ENCODE data around the gene GRB14.
"Not testable (repeated sequence)": the region's sequence is repeated elsewhere in the genome, so short reads cannot be mapped to it uniquely, and the experiment has no call there.

GRB14 gene

GRCh38 chr2:164642946-164643555 lies 21.8 kb upstream of the GRB14 start:
- Mint-ChIP-seq H3K9me3 (peaks cover 18% of the 10 kb centered on the region), H3K27me3 (no peaks in the 10 kb centered on the region), H3K4me1 (no peaks in the 10 kb centered on the region), H3K36me3 (ENCODE audit: insufficient read depth) (peaks cover 1% of the 10 kb centered on the region), H3K27ac (ENCODE audit: low read depth) (no peak overlapping the region), H3K4me3 (no peak overlapping the region)
- DNase-seq (ENCODE audit: low spot score in 2 of 2) (no peak), ATAC-seq (replicated peaks; ENCODE audit: extremely low read depth, poor library complexity, severe bottlenecking) (no peak)

- Mint-ChIP-seq H3K9me3 (peaks cover 14% of the 10 kb centered on the region), H3K27me3 (no peaks in the 10 kb centered on the region), H3K36me3 (ENCODE audit: insufficient read depth) (peaks cover 1% of the 10 kb centered on the region), H3K4me3 (no peak overlapping the region), H3K27ac (ENCODE audit: low read depth) (no peak overlapping the region), H3K4me1 (no peaks in the 10 kb centered on the region)
- ATAC-seq (replicated peaks; ENCODE audit: extremely low read depth, poor library complexity, severe bottlenecking) (no peak), DNase-seq (ENCODE audit: low spot score in 2 of 2) (no peak)
These were observed 21.0 kb upstream of the GRB14 start for GRCh38 chr2:164642268-164642667.

- not testable (repeated sequence) for H3K36me3 Mint-ChIP-seq (ENCODE audit: insufficient read depth); ATAC-seq (replicated peaks; ENCODE audit: extremely low read depth, poor library complexity, severe bottlenecking); H3K4me1 Mint-ChIP-seq; DNase-seq (ENCODE audit: low spot score in 2 of 2); H3K4me3 Mint-ChIP-seq; H3K27me3 Mint-ChIP-seq; H3K27ac Mint-ChIP-seq (ENCODE audit: low read depth)
- H3K9me3 Mint-ChIP-seq = peaks cover 12% of the 10 kb centered on the region
These were observed 7.0 kb upstream of the GRB14 start for GRCh38 chr2:164628319-164628718.

- no peak for ATAC-seq (replicated peaks; ENCODE audit: extremely low read depth, poor library complexity, severe bottlenecking)
- no peaks in the 10 kb centered on the region for H3K36me3 Mint-ChIP-seq (ENCODE audit: insufficient read depth)
- no peaks in the 10 kb centered on the region for H3K27me3 Mint-ChIP-seq
- no peak overlapping the region for H3K4me3 Mint-ChIP-seq
- peaks cover 6% of the 10 kb centered on the region for H3K9me3 Mint-ChIP-seq
- no peak overlapping the region for H3K27ac Mint-ChIP-seq (ENCODE audit: low read depth)
- DNase-seq (ENCODE audit: low spot score in 2 of 2) = no peak
- H3K4me1 Mint-ChIP-seq = no peaks in the 10 kb centered on the region
These were observed 4.2 kb upstream of the GRB14 start for GRCh38 chr2:164625378-164625971.

GRCh38 chr2:164624316-164624715 lies 3.0 kb upstream of the GRB14 start:
- no peaks in the 10 kb centered on the region for H3K4me1 Mint-ChIP-seq

GRCh38 chr2:164622338-164623106 lies 1.2 kb upstream of the GRB14 start:
- Mint-ChIP-seq H3K36me3 (ENCODE audit: insufficient read depth) (no peaks in the 10 kb centered on the region), H3K27ac (ENCODE audit: low read depth) (no peak overlapping the region), H3K9me3 (peaks cover 6% of the 10 kb centered on the region), H3K4me1 (no peaks in the 10 kb centered on the region), H3K4me3 (no peak overlapping the region), H3K27me3 (no peaks in the 10 kb centered on the region)
- DNase-seq (ENCODE audit: low spot score in 2 of 2) (no peak), ATAC-seq (replicated peaks; ENCODE audit: extremely low read depth, poor library complexity, severe bottlenecking) (no peak)

More at GRCh38 chr2:164624316-164624715, 3.0 kb upstream of the GRB14 start:
- Mint-ChIP-seq H3K27ac (ENCODE audit: low read depth) (no peak overlapping the region), H3K9me3 (peaks cover 6% of the 10 kb centered on the region), H3K36me3 (ENCODE audit: insufficient read depth) (no peaks in the 10 kb centered on the region), H3K27me3 (no peaks in the 10 kb centered on the region), H3K4me3 (no peak overlapping the region)
- no peak for ATAC-seq (replicated peaks; ENCODE audit: extremely low read depth, poor library complexity, severe bottlenecking)
- no peak for DNase-seq (ENCODE audit: low spot score in 2 of 2)

- peaks cover 6% of the 10 kb centered on the region for H3K9me3 Mint-ChIP-seq
- no peak overlapping the region for H3K27ac Mint-ChIP-seq (ENCODE audit: low read depth)
- no peaks in the 10 kb centered on the region for H3K27me3 Mint-ChIP-seq
- no peaks in the 10 kb centered on the region for H3K36me3 Mint-ChIP-seq (ENCODE audit: insufficient read depth)
- H3K4me1 Mint-ChIP-seq = no peaks in the 10 kb centered on the region
- H3K4me3 Mint-ChIP-seq = no peak overlapping the region
- ATAC-seq (replicated peaks; ENCODE audit: extremely low read depth, poor library complexity, severe bottlenecking) (no peak), DNase-seq (ENCODE audit: low spot score in 2 of 2) (no peak)
These were observed 453 bp upstream of the GRB14 start for GRCh38 chr2:164621764-164622105.

- ATAC-seq (replicated peaks; ENCODE audit: extremely low read depth, poor library complexity, severe bottlenecking) = no peak
- no peaks in the 10 kb centered on the region for H3K4me1 Mint-ChIP-seq
- no peak overlapping the region for H3K4me3 Mint-ChIP-seq
- no peaks in the 10 kb centered on the region for H3K27me3 Mint-ChIP-seq
- no peaks in the 10 kb centered on the region for H3K36me3 Mint-ChIP-seq (ENCODE audit: insufficient read depth)
- no peak for DNase-seq (ENCODE audit: low spot score in 2 of 2)
- H3K27ac Mint-ChIP-seq (ENCODE audit: low read depth) = no peak overlapping the region
- peaks cover 6% of the 10 kb centered on the region for H3K9me3 Mint-ChIP-seq
These were observed 825 bp downstream of the GRB14 start for GRCh38 chr2:164620457-164620856.

GRCh38 chr2:164617466-164617865 lies 3.8 kb downstream of the GRB14 start:
- no peak overlapping the region for H3K4me3 Mint-ChIP-seq
- H3K36me3 Mint-ChIP-seq (ENCODE audit: insufficient read depth) = no peaks in the 10 kb centered on the region
- DNase-seq (ENCODE audit: low spot score in 2 of 2) (no peak), ATAC-seq (replicated peaks; ENCODE audit: extremely low read depth, poor library complexity, severe bottlenecking) (no peak)
- H3K27me3 Mint-ChIP-seq = no peaks in the 10 kb centered on the region
- H3K4me1 Mint-ChIP-seq = no peaks in the 10 kb centered on the region
- H3K27ac Mint-ChIP-seq (ENCODE audit: low read depth) = no peak overlapping the region
- H3K9me3 Mint-ChIP-seq = no peaks in the 10 kb centered on the region

GRCh38 chr2:164613321-164613982 lies 7.8 kb downstream of the GRB14 start:
- no peak overlapping the region for H3K4me3 Mint-ChIP-seq
- H3K4me1 Mint-ChIP-seq = no peaks in the 10 kb centered on the region
- ATAC-seq (replicated peaks; ENCODE audit: extremely low read depth, poor library complexity, severe bottlenecking) (no peak), DNase-seq (ENCODE audit: low spot score in 2 of 2) (no peak)
- no peaks in the 10 kb centered on the region for H3K9me3 Mint-ChIP-seq
- no peaks in the 10 kb centered on the region for H3K27me3 Mint-ChIP-seq
- no peak overlapping the region for H3K27ac Mint-ChIP-seq (ENCODE audit: low read depth)
- H3K36me3 Mint-ChIP-seq (ENCODE audit: insufficient read depth) = no peaks in the 10 kb centered on the region

GRCh38 chr2:164609790-164610189 lies 11.5 kb downstream of the GRB14 start:
- Mint-ChIP-seq H3K9me3 (peaks cover 5% of the 10 kb centered on the region), H3K27me3 (no peaks in the 10 kb centered on the region), H3K4me3 (no peak overlapping the region), H3K27ac (ENCODE audit: low read depth) (no peak overlapping the region), H3K36me3 (ENCODE audit: insufficient read depth) (no peaks in the 10 kb centered on the region), H3K4me1 (no peaks in the 10 kb centered on the region)
- DNase-seq (ENCODE audit: low spot score in 2 of 2) (no peak), ATAC-seq (replicated peaks; ENCODE audit: extremely low read depth, poor library complexity, severe bottlenecking) (no peak)

GRCh38 chr2:164606557-164606956 lies 14.7 kb downstream of the GRB14 start:
- no peaks in the 10 kb centered on the region for H3K4me1 Mint-ChIP-seq
- DNase-seq (ENCODE audit: low spot score in 2 of 2) (no peak), ATAC-seq (replicated peaks; ENCODE audit: extremely low read depth, poor library complexity, severe bottlenecking) (no peak)
- H3K27me3 Mint-ChIP-seq = no peaks in the 10 kb centered on the region
- peaks cover 16% of the 10 kb centered on the region for H3K9me3 Mint-ChIP-seq
- no peak overlapping the region for H3K27ac Mint-ChIP-seq (ENCODE audit: low read depth)
- no peak overlapping the region for H3K4me3 Mint-ChIP-seq
- H3K36me3 Mint-ChIP-seq (ENCODE audit: insufficient read depth) = no peaks in the 10 kb centered on the region

GRCh38 chr2:164605295-164605694 lies 16.0 kb downstream of the GRB14 start:
- Mint-ChIP-seq H3K27me3 (no peaks in the 10 kb centered on the region), H3K36me3 (ENCODE audit: insufficient read depth) (no peaks in the 10 kb centered on the region), H3K4me3 (no peak overlapping the region), H3K4me1 (no peaks in the 10 kb centered on the region), H3K27ac (ENCODE audit: low read depth) (no peak overlapping the region), H3K9me3 (peaks cover 16% of the 10 kb centered on the region)
- ATAC-seq (replicated peaks; ENCODE audit: extremely low read depth, poor library complexity, severe bottlenecking) (no peak), DNase-seq (ENCODE audit: low spot score in 2 of 2) (no peak)
